Measurements from ENCODE around the gene OR51G2.

OR51G2 gene

GRCh38 chr11:4863876-4864275 lies 55.3 kb downstream of the OR51G2 start:
- no peak for DNase-seq (ENCODE audit: low spot score)
